Right ventricle myocardium inferior (tissue), 1 donor: ENCODE data around the gene CKS1B. TPM values are rescaled to one million over a fixed set of nuclear protein-coding genes. Genes with fewer than 3 reads are reported as not detected.

Experiments
- ATAC-seq: fragments of 200-7000 bp; cut with Tn5 transposase; one replicate; pipeline ENCODE4 v1.9.1; 2020; ENCODE audit warnings: mild to moderate bottlenecking, moderate library complexity
- DNase-seq: peaks from one replicate; pipeline ENCODE4 v3.0.0; 2021; ENCODE audit errors: missing footprints
- intact Hi-C: fragments of 100-400 bp; cut with DNase I; formaldehyde crosslinking; loops from one replicate; pipeline ENCODE4 v1.11.0; 2022
- microRNA-seq: library from miRNA; unstranded; fragments of <30 nt; microRNA quantifications from one replicate; pipeline ENCODE4 v1.2.0, GENCODE V29; 2020
- total RNA-seq: library from RNA; stranded (reverse); fragmentation: NEBNext Ultra II Directional; extraction: Animal tissue kit (Norgen Biotek cat#: 25700); gene quantifications from one replicate; pipeline ENCODE4 v1.2.1, GENCODE V29; 2021
- donor health status: DM: no; HTN: yes; CAD: no; lungs with severe emphysema.

Gene CKS1B
- total RNA-seq, 1 donor from 2014 or later, result 22.2 TPM

DNA sequence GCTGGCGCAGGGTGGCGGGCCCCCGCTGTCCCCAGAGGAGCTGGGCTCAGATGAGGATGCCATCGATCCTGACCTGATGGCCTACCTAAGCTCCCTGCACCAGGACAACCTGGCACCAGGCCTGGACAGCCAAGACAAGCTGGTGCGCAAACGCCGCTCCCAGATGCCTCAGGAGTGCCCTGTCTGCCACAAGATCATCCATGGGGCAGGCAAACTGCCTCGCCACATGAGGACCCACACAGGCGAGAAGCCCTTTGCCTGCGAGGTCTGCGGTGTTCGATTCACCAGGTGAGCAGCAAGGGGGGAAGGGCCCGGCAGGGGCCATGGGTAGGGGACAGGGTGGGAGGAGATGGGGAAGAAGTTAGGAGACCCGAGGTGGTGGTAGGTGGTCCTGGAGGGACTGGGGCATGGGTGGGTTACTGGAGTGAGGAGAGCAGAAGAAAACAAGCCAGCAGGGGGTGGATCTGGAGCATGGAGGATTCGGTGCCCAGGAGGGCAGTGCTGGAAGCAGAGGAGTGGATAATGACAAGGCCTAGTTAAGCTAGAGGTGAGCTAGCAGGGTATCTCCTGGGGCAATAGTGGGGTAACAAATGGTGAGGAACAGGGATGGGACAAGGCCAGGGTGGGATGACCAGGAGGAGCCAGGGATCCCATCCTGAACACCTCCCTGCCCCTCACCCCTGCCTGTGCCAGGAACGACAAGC is 41.2 kb downstream of the CKS1B start:
- intact Hi-C loops, result loop anchor here (5.0 kb wide), 1 partner anchor 43 kb away; the partner anchor contains the start of genes CKS1B and SHC1
- ATAC-seq, result no peak
- no peak for DNase-seq

DNA sequence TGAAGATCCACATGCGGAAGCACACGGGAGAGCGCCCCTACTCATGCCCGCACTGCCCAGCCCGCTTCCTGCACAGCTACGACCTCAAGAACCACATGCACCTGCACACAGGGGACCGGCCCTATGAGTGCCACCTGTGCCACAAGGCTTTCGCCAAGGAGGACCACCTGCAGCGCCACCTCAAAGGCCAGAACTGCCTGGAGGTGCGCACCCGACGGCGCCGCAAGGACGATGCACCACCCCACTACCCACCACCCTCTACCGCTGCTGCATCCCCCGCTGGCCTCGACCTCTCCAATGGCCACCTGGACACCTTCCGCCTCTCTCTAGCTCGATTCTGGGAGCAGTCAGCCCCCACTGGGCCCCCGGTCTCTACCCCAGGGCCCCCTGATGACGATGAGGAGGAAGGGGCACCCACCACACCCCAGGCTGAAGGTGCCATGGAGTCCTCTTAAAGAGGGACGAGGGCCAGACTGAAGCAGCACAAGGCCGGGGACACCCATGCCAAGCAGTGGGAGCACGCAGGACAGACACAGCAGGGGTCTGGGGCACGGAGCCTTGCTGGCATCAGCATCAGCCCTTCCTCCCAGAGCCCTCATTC is 41.9 kb downstream of the CKS1B start:
- intact Hi-C loops, result loop anchor here (5.0 kb wide), 1 partner anchor 44 kb away; the partner anchor contains the start of genes CKS1B and SHC1
- no peak for ATAC-seq
- DNase-seq, result no peak

GRCh38 chr1:155017041-155017945 is 42.8 kb downstream of the CKS1B start:
- intact Hi-C loops, result loop anchor here (1.0 to 5.0 kb wide), 2 partner anchors 16 to 45 kb away; partner anchors contain the start of genes CKS1B and SHC1
- ATAC-seq, result peak; percentile 93
- peak; percentile 95 for DNase-seq

- DNase-seq (no peak), ATAC-seq (no peak)
Observed at GRCh38 chr1:155017946-155018316, 43.5 kb downstream of the CKS1B start.

GRCh38 chr1:155018617-155019348 is 44.3 kb downstream of the CKS1B start:
- intact Hi-C loops, result loop anchor here (5.0 kb wide), 1 partner anchor 46 kb away; the partner anchor contains the start of genes CKS1B and SHC1
- ATAC-seq, result no peak
- no peak for DNase-seq

More at GRCh38 chr1:155017946-155018316, 43.5 kb downstream of the CKS1B start:
- intact Hi-C loops, result loop anchor here (1.0 to 5.0 kb wide), 2 partner anchors 17 to 46 kb away; partner anchors contain the start of genes CKS1B and SHC1

- intact Hi-C loops, result loop anchor here (5.0 kb wide), 1 partner anchor 47 kb away; the partner anchor contains the start of genes CKS1B and SHC1
- DNase-seq, result no peak
- ATAC-seq, result no peak
Observed at GRCh38 chr1:155019377-155020245, 45.1 kb downstream of the CKS1B start.

DNA sequence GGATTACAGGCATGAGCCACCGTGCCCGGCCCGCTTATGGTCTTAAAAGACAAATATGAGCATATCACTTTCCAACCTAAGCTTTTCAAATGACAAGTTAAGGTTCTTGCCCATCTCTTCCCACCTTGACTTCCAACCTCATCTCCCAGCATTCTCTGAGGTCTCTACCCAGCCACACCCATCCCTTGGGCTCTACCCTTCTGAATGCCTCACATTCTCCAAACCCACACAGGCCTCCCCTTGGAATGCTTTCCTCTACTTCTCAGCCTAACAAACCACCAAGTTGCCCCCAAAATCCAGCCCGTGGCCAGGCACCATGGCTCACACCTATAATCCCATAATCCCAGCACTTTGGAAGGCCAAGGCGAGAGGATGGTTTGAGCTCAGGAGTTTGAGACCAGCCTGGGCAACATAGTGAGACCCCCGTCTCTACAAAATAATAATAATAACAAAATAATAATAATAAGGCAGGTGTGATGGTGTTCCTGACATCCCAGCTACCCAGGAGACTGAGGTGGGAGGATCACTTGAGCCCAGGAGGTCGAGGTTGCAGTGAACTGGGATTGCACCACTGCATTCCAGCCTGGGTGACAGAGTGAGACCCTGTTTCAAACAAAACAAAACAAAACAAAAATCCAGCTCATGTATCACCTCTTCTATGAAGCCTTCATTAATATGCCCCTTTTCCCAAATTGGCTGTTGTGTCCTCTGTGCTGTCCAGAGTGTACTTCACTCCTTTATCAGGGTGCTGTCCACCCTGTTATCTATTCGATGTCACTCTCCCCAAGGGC is 47.9 kb downstream of the CKS1B start:
- intact Hi-C loops, result no loop called here
- DNase-seq, result no peak
- no peak for ATAC-seq

DNA sequence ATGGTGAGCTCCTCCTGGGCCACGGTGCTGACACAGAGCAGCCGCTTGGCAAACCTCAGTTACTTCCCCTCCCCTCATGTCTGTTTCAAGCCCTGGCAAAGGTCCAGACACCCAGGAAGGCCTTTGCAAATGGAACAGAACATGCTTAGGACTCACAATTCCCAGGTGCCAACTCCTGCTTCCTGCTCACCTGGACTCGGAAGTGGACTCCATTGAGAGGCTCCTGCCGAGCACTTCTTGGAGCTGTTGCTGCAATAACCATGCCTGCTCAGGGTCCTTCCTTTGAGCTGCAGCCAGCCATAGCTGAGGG is 48.4 kb downstream of the CKS1B start:
- DNase-seq (no peak), ATAC-seq (no peak)
- intact Hi-C loops, result no loop called here

DNA sequence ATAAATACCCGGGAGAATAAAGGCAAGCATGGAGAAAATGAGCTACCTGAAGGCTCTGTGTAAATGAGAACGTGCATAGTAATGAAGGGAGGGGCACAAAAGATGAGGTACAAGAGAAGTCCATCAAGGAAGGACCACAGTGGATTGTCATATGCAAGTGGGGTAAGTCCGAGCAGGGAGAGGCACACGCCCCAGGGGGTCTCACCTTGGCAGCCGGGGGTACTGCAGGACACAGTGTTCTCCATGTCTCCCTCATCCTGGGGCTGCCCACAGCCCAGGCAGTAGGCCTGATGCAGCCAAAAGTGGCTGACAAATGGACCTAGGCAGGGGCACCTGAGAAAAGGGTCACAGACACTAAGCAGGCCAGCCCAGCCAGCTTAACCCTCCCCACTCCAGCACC is 49.1 kb downstream of the CKS1B start:
- DNase-seq (no peak), ATAC-seq (no peak)
- intact Hi-C loops, result no loop called here

GRCh38 chr1:155024315-155024714 is 49.8 kb downstream of the CKS1B start:
- DNase-seq, result no peak
- ATAC-seq, result no peak
- intact Hi-C loops, result no loop called here

- DNase-seq (no peak), ATAC-seq (no peak)
- intact Hi-C loops, result no loop called here
Observed at GRCh38 chr1:155026154-155026553, 51.7 kb downstream of the CKS1B start.

GRCh38 chr1:155026588-155026987 is 52.1 kb downstream of the CKS1B start:
- intact Hi-C loops, result no loop called here
- DNase-seq (no peak), ATAC-seq (no peak)

Small RNA genes within 50 kb of the gene (microRNA-seq; reads per million reads assigned to microRNA genes)
- gene MIR4258, result not detected

Other genes starting within 250 kb of the CKS1B start
- gene KCNN3, start 104.4 kb upstream of the CKS1B start, total RNA-seq, result 3.4 TPM
- 71.1 TPM for gene PMVK, start 38.0 kb upstream of the CKS1B start, total RNA-seq
- 55.9 TPM for gene PBXIP1, start 18.6 kb upstream of the CKS1B start, total RNA-seq
- gene PYGO2, start 12.9 kb upstream of the CKS1B start, total RNA-seq, result 16.0 TPM
- 60.4 TPM for gene SHC1, start 3.9 kb upstream of the CKS1B start, total RNA-seq
- gene FLAD1, start 8.7 kb downstream of the CKS1B start, total RNA-seq, result 30.8 TPM
- not detected for gene LENEP, start 18.9 kb downstream of the CKS1B start, total RNA-seq
- gene ZBTB7B, start 28.1 kb downstream of the CKS1B start, total RNA-seq, result 53.3 TPM
- 0.35 TPM for gene DCST2, start 59.1 kb downstream of the CKS1B start, total RNA-seq
- gene DCST1, start 59.1 kb downstream of the CKS1B start, total RNA-seq, result not detected
- gene ADAM15, start 76.6 kb downstream of the CKS1B start, total RNA-seq, result 101 TPM
- gene EFNA4, start 89.1 kb downstream of the CKS1B start, total RNA-seq, result 2.1 TPM
- 1.1 TPM for gene EFNA3, start 104.2 kb downstream of the CKS1B start, total RNA-seq
- 43.9 TPM for gene EFNA1, start 153.2 kb downstream of the CKS1B start, total RNA-seq
- 9.3 TPM for gene SLC50A1, start 161.2 kb downstream of the CKS1B start, total RNA-seq
- gene DPM3, start 165.8 kb downstream of the CKS1B start, total RNA-seq, result 55.7 TPM
- 118 TPM for gene KRTCAP2, start 198.6 kb downstream of the CKS1B start, total RNA-seq
- gene TRIM46, start 199.2 kb downstream of the CKS1B start, total RNA-seq, result 0.16 TPM
- gene THBS3, start 233.2 kb downstream of the CKS1B start, total RNA-seq, result 5.7 TPM
- 16.5 TPM for gene MTX1, start 234.0 kb downstream of the CKS1B start, total RNA-seq